Mesenchymal stem cell (in vitro differentiated cells and primary cell): ENCODE data around the gene DNTT.

Source experiments
- DNase-seq: peaks from one replicate; pipeline ENCODE4 v3.0.0-alpha.2; 2013
- H2AFZ ChIP-seq: one replicate; pipeline ENCODE4 v1.6.1; 2013; ENCODE audit warnings: low read depth, mild to moderate bottlenecking, control low read depth, inconsistent platforms, low read length, moderate library complexity
- H2AK5ac ChIP-seq: 2 replicates; pipeline ENCODE4 v1.6.1; 2013; ENCODE audit warnings: low read length, moderate library complexity, mild to moderate bottlenecking, inconsistent platforms; ENCODE audit not compliant: severe bottlenecking
- H2BK120ac ChIP-seq: one replicate; pipeline ENCODE4 v1.6.1; 2013; ENCODE audit warnings: low read depth, mild to moderate bottlenecking, inconsistent platforms, low read length, moderate library complexity
- H2BK12ac ChIP-seq, 2 experiments: one replicate each; pipeline ENCODE4 v1.6.1; 2013; ENCODE audit warnings: inconsistent platforms in 2 of 2, low read length in 2 of 2, mild to moderate bottlenecking in 2 of 2, moderate library complexity in 2 of 2, control low read depth in 1 of 2
- H2BK15ac ChIP-seq: one replicate; pipeline ENCODE4 v1.6.1; 2013; ENCODE audit warnings: mild to moderate bottlenecking, low read depth, inconsistent platforms; ENCODE audit not compliant: poor library complexity, severe bottlenecking
- H2BK5ac ChIP-seq: 2 replicates; pipeline ENCODE4 v1.6.1; 2013; ENCODE audit warnings: low read depth, mild to moderate bottlenecking, low read length, control low read depth, inconsistent platforms; ENCODE audit not compliant: poor library complexity, severe bottlenecking
- H3K14ac ChIP-seq, 2 experiments: one replicate each; pipeline ENCODE4 v1.6.1; 2013; ENCODE audit warnings: inconsistent platforms in 2 of 2, low read length in 2 of 2, control low read depth in 1 of 2, mild to moderate bottlenecking in 1 of 2, moderate library complexity in 1 of 2
- H3K18ac ChIP-seq, 2 experiments: one replicate each; pipeline ENCODE4 v1.6.1; 2013; ENCODE audit warnings: inconsistent platforms in 2 of 2, low read length in 2 of 2, control low read depth in 1 of 2, low read depth in 1 of 2, mild to moderate bottlenecking in 1 of 2
- H3K23ac ChIP-seq, 2 experiments: one replicate each; pipeline ENCODE4 v1.6.1; 2013; ENCODE audit warnings: inconsistent platforms in 2 of 2, low read length in 2 of 2, mild to moderate bottlenecking in 2 of 2, moderate library complexity in 2 of 2, control low read depth in 1 of 2
- H3K27ac ChIP-seq: 2 replicates; pipeline ENCODE4 v1.5.1; 2013; ENCODE audit warnings: mild to moderate bottlenecking, moderate library complexity, low read length, control low read depth, inconsistent platforms; ENCODE audit not compliant: poor library complexity, severe bottlenecking
- H3K27me3 ChIP-seq, 2 experiments: 2 replicates each; pipeline versions ENCODE4 v1.6.1 to v1.7.0; 2013; ENCODE audit warnings: low read length in 2 of 2, mild to moderate bottlenecking in 2 of 2, moderate library complexity in 2 of 2, control low read depth in 1 of 2, inconsistent platforms in 1 of 2; ENCODE audit not compliant: control insufficient read depth in 1 of 2, insufficient read depth in 1 of 2
- H3K36me3 ChIP-seq, 2 experiments: 2 replicates each; pipeline versions ENCODE4 v1.6.1 to v1.7.0; 2013; ENCODE audit warnings: low read length in 2 of 2, control low read depth in 1 of 2, inconsistent platforms in 1 of 2, low read depth in 1 of 2, mild to moderate bottlenecking in 1 of 2; ENCODE audit not compliant: insufficient read depth in 2 of 2, control insufficient read depth in 1 of 2
- H3K4ac ChIP-seq, 2 experiments: one replicate each; pipeline ENCODE4 v1.6.1; 2013; ENCODE audit warnings: inconsistent platforms in 2 of 2, low read length in 2 of 2, mild to moderate bottlenecking in 2 of 2, moderate library complexity in 2 of 2, control low read depth in 1 of 2, low read depth in 1 of 2
- H3K4me1 ChIP-seq: 2 replicates; pipeline ENCODE4 v1.6.1; 2013; ENCODE audit warnings: low read depth, low read length, control low read depth; ENCODE audit not compliant: control insufficient read depth, insufficient read depth
- H3K4me2 ChIP-seq: 2 replicates; pipeline ENCODE4 v1.6.1; 2013; ENCODE audit warnings: low read length, mild to moderate bottlenecking, inconsistent platforms; ENCODE audit not compliant: poor library complexity, severe bottlenecking
- H3K4me3 ChIP-seq, 2 experiments: 2 replicates each; pipeline versions ENCODE4 v1.5.1 to v1.7.0; 2013; ENCODE audit warnings: low read length in 2 of 2, mild to moderate bottlenecking in 2 of 2, control low read depth in 1 of 2, low read depth in 1 of 2; ENCODE audit not compliant: insufficient read depth in 1 of 2
- H3K79me1 ChIP-seq: replicated peaks from 2 replicates; pipeline ENCODE4 v1.6.1; 2013; ENCODE audit warnings: mild to moderate bottlenecking, control low read depth, low read length, inconsistent platforms; ENCODE audit not compliant: poor library complexity, severe bottlenecking
- H3K9ac ChIP-seq: 2 replicates; pipeline ENCODE4 v1.7.0; 2013; ENCODE audit warnings: mild to moderate bottlenecking, low read length, moderate library complexity
- H3K9me3 ChIP-seq: 2 replicates; pipeline ENCODE4 v1.7.0; 2013; ENCODE audit warnings: mild to moderate bottlenecking, low read length; ENCODE audit not compliant: control insufficient read depth
- H4K8ac ChIP-seq: one replicate; pipeline ENCODE4 v1.6.1; 2013; ENCODE audit warnings: inconsistent platforms, mild to moderate bottlenecking, low read length, moderate library complexity
- H4K91ac ChIP-seq: one replicate; pipeline ENCODE4 v1.6.1; 2013; ENCODE audit warnings: mild to moderate bottlenecking, low read length, inconsistent platforms
- WGBS: methylation state at CpG from one replicate; pipeline ENCODE4 v1.1.7; 2013; ENCODE audit warnings: mixed read lengths; 5-methylcytosine and 5-hydroxymethylcytosine counted together

The DNTT gene

DNA sequence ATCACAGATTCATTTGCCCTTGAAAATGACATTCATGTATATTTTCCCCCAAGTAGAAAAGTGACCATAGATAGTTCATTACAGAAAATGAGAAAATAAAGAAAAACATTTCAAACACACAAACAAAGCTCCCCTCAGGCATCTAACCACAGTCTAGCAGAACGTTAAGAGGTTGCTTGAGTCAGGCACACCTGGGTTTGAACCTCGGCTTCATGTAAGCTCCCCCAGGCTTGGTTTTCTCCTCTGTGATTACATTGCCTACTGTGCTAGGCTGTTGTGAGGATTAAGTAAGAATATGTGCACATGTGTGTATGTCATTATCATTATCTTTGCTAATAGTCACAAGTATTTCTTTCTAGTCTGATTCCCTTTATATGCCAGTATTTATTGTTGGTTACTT lies 9.1 kb downstream of the DNTT start:
- no peak for DNase-seq
- no peak overlapping the region for H4K91ac ChIP-seq
- no peaks in the 10 kb centered on the region for H3K79me1 ChIP-seq
- no peak overlapping the region for H2BK15ac ChIP-seq
- H2AFZ ChIP-seq: no peak overlapping the region
- H3K18ac ChIP-seq: no peak overlapping the region
- WGBS: 74% methylated on average over 2 of the region's 2 CpGs
- no peak overlapping the region for H3K9ac ChIP-seq
- no peak overlapping the region for H3K23ac ChIP-seq
- H2BK120ac ChIP-seq: no peak overlapping the region
- no peak overlapping the region for H2BK12ac ChIP-seq
- peaks cover 0 to 10% of the 10 kb centered on the region in 2 experiments for H3K27me3 ChIP-seq
- no peak overlapping the region for H2BK5ac ChIP-seq
- H2AK5ac ChIP-seq: no peak overlapping the region
- no peaks in the 10 kb centered on the region for H3K9me3 ChIP-seq
- H4K8ac ChIP-seq: no peak overlapping the region
- no peaks in the 10 kb centered on the region for H3K4me1 ChIP-seq
- H3K4ac ChIP-seq: no peak overlapping the region
- no peak overlapping the region for H3K4me3 ChIP-seq
- H3K36me3 ChIP-seq: no peaks in the 10 kb centered on the region
- no peak overlapping the region for H3K4me2 ChIP-seq
- H3K14ac ChIP-seq: no peak overlapping the region
- H3K27ac ChIP-seq: no peak overlapping the region

DNA sequence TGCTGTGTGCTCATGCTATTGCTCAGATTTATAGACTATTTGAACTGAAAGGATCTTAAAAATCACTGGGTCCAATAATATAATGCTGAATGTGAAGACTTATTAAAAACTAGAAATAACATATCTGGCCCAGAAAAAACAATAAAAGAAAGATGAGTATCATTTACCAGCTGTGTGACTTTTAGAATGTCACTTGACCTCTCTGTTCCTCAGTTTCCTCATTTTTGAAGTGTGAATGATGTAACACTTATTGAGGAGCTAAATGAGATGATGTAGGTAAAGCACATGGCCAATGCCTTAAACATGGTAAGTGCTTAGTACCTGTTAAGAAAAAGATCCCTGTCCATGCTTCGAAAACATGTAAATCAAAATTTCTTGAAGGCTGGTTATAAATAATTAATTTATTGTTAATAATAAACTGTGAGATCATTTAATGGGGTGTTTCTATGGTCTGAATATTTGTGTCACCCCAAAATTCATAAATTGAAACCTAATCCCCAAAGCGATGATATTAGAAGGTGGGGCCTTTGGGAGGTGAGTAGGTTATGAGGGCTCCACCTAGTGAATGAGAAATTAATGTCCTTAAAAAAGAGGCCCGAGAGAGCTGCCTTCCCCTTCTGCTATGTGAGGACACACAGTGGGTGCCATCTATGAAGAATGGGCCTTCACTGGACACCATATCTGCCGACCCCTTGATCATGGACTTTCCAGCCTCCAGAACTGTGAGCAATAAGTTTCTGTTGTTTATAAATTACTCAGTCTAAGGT lies 13.0 kb downstream of the DNTT start:
- peaks cover 0 to 10% of the 10 kb centered on the region in 2 experiments for H3K27me3 ChIP-seq
- no peak overlapping the region for H2BK15ac ChIP-seq
- H3K9me3 ChIP-seq: no peaks in the 10 kb centered on the region
- no peak overlapping the region for H3K4ac ChIP-seq
- 72% methylated on average over 1 of the region's 4 CpGs for WGBS
- H3K79me1 ChIP-seq: no peaks in the 10 kb centered on the region
- no peak overlapping the region for H3K14ac ChIP-seq
- H3K27ac ChIP-seq: no peak overlapping the region
- no peak overlapping the region for H2AK5ac ChIP-seq
- H2BK120ac ChIP-seq: no peak overlapping the region
- H2AFZ ChIP-seq: no peak overlapping the region
- H3K23ac ChIP-seq: no peak overlapping the region
- no peak overlapping the region for H3K4me3 ChIP-seq
- H3K36me3 ChIP-seq: no peaks in the 10 kb centered on the region
- H3K9ac ChIP-seq: no peak overlapping the region
- no peak for DNase-seq
- H2BK5ac ChIP-seq: no peak overlapping the region
- H3K4me1 ChIP-seq: no peaks in the 10 kb centered on the region
- H3K18ac ChIP-seq: no peak overlapping the region
- H3K4me2 ChIP-seq: no peak overlapping the region
- no peak overlapping the region for H2BK12ac ChIP-seq
- H4K8ac ChIP-seq: no peak overlapping the region
- no peak overlapping the region for H4K91ac ChIP-seq

DNA sequence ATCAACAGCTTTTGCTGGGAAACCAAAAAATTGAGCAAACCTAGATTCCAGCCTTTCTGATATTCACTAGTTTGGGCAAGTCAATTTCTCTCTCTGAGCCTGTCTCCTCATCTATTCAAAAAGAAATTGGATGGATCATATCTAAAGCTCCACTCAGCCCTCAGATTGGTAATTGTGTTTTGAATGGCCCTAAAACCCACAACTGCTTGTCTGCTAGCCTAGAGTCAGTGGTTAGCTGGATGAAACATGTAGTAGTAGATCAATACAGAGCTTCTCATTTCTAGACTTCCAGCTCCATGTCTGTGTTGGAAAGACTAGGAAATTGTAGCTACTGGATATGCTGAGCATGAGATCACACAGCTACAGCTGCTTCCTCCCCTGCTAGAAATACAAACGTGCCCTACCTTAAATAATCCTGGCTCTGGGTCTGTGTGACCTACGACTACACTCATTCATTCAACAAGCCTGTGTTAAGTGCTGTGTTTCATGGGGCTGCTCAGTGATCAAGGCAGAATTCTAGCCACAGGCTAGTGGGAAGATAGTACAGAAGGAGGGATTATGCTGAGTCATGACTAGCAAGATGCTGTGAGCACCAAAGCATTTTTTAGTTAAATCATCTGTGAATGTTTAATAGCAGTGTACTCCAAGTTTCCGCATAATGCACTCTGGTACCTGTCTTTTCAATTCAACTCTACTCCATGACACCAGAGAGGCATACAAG lies 15.7 kb downstream of the DNTT start:
- H2AFZ ChIP-seq: no peak overlapping the region
- no peak overlapping the region for H3K9ac ChIP-seq
- peak overlapping the region; percentile 6 for H3K27ac ChIP-seq
- no peak overlapping the region for H4K91ac ChIP-seq
- H2BK120ac ChIP-seq: no peak overlapping the region
- H3K23ac ChIP-seq: no peak overlapping the region
- H3K79me1 ChIP-seq: no peaks in the 10 kb centered on the region
- H3K14ac ChIP-seq: no peak overlapping the region
- 89% methylated on average over 2 of the region's 3 CpGs for WGBS
- H4K8ac ChIP-seq: no peak overlapping the region
- peaks cover 13 to 19% of the 10 kb centered on the region in 2 experiments for H3K27me3 ChIP-seq
- H3K36me3 ChIP-seq: no peaks in the 10 kb centered on the region
- H2BK15ac ChIP-seq: no peak overlapping the region
- no peak overlapping the region for H3K18ac ChIP-seq
- H3K4me1 ChIP-seq: no peaks in the 10 kb centered on the region
- no peak overlapping the region for H2AK5ac ChIP-seq
- H2BK12ac ChIP-seq: no peak overlapping the region
- no peak for DNase-seq
- H3K4me3 ChIP-seq: no peak overlapping the region
- H3K4me2 ChIP-seq: no peak overlapping the region
- no peak overlapping the region for H2BK5ac ChIP-seq
- no peaks in the 10 kb centered on the region for H3K9me3 ChIP-seq
- H3K4ac ChIP-seq: no peak overlapping the region

DNA sequence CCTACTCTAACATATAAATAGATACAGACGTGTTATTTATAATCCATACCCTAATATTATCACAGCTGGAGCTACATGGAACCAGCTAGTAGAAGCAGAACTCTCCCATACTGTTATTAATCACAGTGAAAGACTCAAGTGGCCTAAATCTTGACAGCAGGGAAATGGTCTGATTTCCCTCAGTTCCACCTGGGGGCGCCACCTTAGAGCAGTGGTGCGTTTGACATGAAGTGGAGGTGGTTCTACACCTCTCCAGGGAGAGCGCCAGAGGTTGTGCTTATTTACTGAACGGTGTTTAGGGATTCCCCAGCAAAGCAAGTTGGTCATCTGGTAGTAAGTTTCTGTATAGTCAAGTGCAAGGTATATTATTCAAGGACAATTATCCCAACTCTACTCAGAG lies 17.6 kb downstream of the DNTT start:
- no peak for DNase-seq

More for the DNA sequence above, 17.6 kb downstream of the DNTT start:
- no peaks in the 10 kb centered on the region for H3K4me1 ChIP-seq
- peaks cover 23 to 28% of the 10 kb centered on the region in 2 experiments for H3K27me3 ChIP-seq
- no peak overlapping the region for H3K9ac ChIP-seq
- H4K8ac ChIP-seq: no peak overlapping the region
- H3K79me1 ChIP-seq: no peaks in the 10 kb centered on the region
- H3K36me3 ChIP-seq: no peaks in the 10 kb centered on the region
- H2AFZ ChIP-seq: no peak overlapping the region
- no peak overlapping the region for H3K18ac ChIP-seq
- H3K14ac ChIP-seq: no peak overlapping the region
- H3K4me3 ChIP-seq: no peak overlapping the region
- no peak overlapping the region for H2BK5ac ChIP-seq
- H3K9me3 ChIP-seq: no peaks in the 10 kb centered on the region
- no peak overlapping the region for H2BK120ac ChIP-seq
- no peak overlapping the region for H2BK15ac ChIP-seq
- H3K23ac ChIP-seq: no peak overlapping the region
- no peak overlapping the region for H3K27ac ChIP-seq
- no peak overlapping the region for H2AK5ac ChIP-seq
- WGBS: 54% methylated on average over 4 of the region's 5 CpGs
- no peak overlapping the region for H3K4ac ChIP-seq
- H4K91ac ChIP-seq: no peak overlapping the region
- H3K4me2 ChIP-seq: no peak overlapping the region
- H2BK12ac ChIP-seq: no peak overlapping the region
